HepG2 (cell line): ENCODE data around the gene SPAG7. TPM values are rescaled to one million over a fixed set of nuclear protein-coding genes. Genes with fewer than 3 reads are reported as not detected.

ENCODE experiments used
- ELF1 ChIP-seq: sonication (generic); formaldehyde crosslinking; IDR thresholded peaks from 2 replicates; pipeline ENCODE4 v1.4.0; 2020; ENCODE audit warnings: missing genetic modification reagents
- KAT8 ChIP-seq: IDR thresholded peaks from 2 replicates; pipeline ENCODE4 v1.6.1; 2016; ENCODE audit warnings: missing genetic modification reagents, missing compliant biosample characterization
- KLF11 ChIP-seq: IDR thresholded peaks from 2 replicates; pipeline ENCODE4 v1.6.1; 2016; ENCODE audit warnings: missing compliant biosample characterization
- ZBTB40 ChIP-seq, 2 experiments: fragments of 450-650 bp in 1 of 2; sonication (generic) in 1 of 2; formaldehyde crosslinking in 1 of 2; IDR thresholded peaks; 2 replicates each; pipeline versions ENCODE4 v1.6.1 to v1.8.0; 2016 to 2022; ENCODE audit warnings: antibody characterized with exemption in 1 of 2, mild to moderate bottlenecking in 1 of 2, missing genetic modification reagents in 1 of 2
- ZBTB43 ChIP-seq: sonication (generic); formaldehyde crosslinking; conservative IDR thresholded peaks from 2 replicates; pipeline ENCODE4 v1.4.0; 2020; ENCODE audit warnings: missing genetic modification reagents
- ZNF101 ChIP-seq: sonication (generic); formaldehyde crosslinking; IDR thresholded peaks from 2 replicates; pipeline ENCODE4 v1.4.0; 2020; ENCODE audit warnings: mild to moderate bottlenecking, low read depth, missing genetic modification reagents, borderline replicate concordance
- ZNF12 ChIP-seq: sonication (generic); formaldehyde crosslinking; IDR thresholded peaks from 2 replicates; pipeline ENCODE4 v1.5.0; 2020; ENCODE audit warnings: missing genetic modification reagents
- ZNF326 ChIP-seq: sonication (generic); formaldehyde crosslinking; IDR thresholded peaks from 2 replicates; pipeline ENCODE4 v1.4.0; 2020; ENCODE audit warnings: missing genetic modification reagents, borderline replicate concordance
- ZNF501 ChIP-seq: sonication (generic); formaldehyde crosslinking; IDR thresholded peaks from 2 replicates; pipeline ENCODE4 v1.5.1; 2020; ENCODE audit warnings: mild to moderate bottlenecking, moderate library complexity, missing genetic modification reagents
- ZNF597 ChIP-seq: sonication (generic); formaldehyde crosslinking; IDR thresholded peaks from 2 replicates; pipeline ENCODE4 v1.5.0; 2020; ENCODE audit warnings: missing genetic modification reagents
- ZNF687 ChIP-seq: sonication (generic); formaldehyde crosslinking; IDR thresholded peaks from 2 replicates; pipeline ENCODE4 v1.5.1; 2020; ENCODE audit warnings: mild to moderate bottlenecking, missing genetic modification reagents, moderate library complexity
- ZNF781 ChIP-seq: sonication (generic); formaldehyde crosslinking; IDR thresholded peaks from 2 replicates; pipeline ENCODE4 v1.5.1; 2020; ENCODE audit warnings: borderline replicate concordance, mild to moderate bottlenecking, missing genetic modification reagents; ENCODE audit errors: not compliant biosample characterization
- polyA plus RNA-seq, 8 experiments: library from polyadenylated mRNA; depleted of rRNA in 3 of 8; stranded (reverse) in 7 of 8; unstranded in 1 of 8; fragments of >200 nt; fragmentation: Illumina TruSeq in 4 of 8; extraction: Trizol in 4 of 8; gene quantifications; 2 replicates each; pipeline versions ENCODE4 v1.2.1 to v1.2.3, GENCODE V29; 2011 to 2016; ENCODE audit warnings: low read depth in 4 of 8, missing spikeins in 1 of 8, mixed read lengths in 1 of 8; ENCODE audit not compliant: insufficient read depth in 1 of 8
- total RNA-seq, 5 experiments: library from RNA; depleted of rRNA; stranded (reverse); fragments of >200 nt; fragmentation: Illumina TruSeq; extraction: Trizol; gene quantifications; 2 replicates each; pipeline ENCODE4 v1.2.3, GENCODE V29; 2016; ENCODE audit warnings: low read depth in 1 of 5

The SPAG7 gene
- total and polyA plus RNA-seq, 2 of the 13 experiments (the other 11 are each of a cell fraction or from before 2014, with no cell fraction given), result 51.0 to 59.0 TPM

- TF ChIP-seq ZBTB43 (no peak), ZBTB40 (IDR thresholded peaks at IDR 0.05) (no peak), ZBTB40 (CRISPR knock-in tag; IDR thresholded peaks at IDR 0.05) (no peak), KAT8 (CRISPR knock-in tag) (0 out of 2 replicates have a peak, but pooled peaks have one; percentile 42), ELF1 (CRISPR knock-in tag) (peak; percentile 49; the same call in 1 of the 2 replicates), ZNF101 (CRISPR knock-in tag) (no peak), KLF11 (CRISPR knock-in tag) (no peak), ZNF501 (CRISPR knock-in tag) (peak; percentile 70; the same call in 1 of the 2 replicates), ZNF781 (peak; percentile 55), ZNF687 (CRISPR knock-in tag) (peak; percentile 85), ZNF12 (CRISPR knock-in tag) (no peak), ZNF597 (CRISPR knock-in tag) (no peak), ZNF326 (no peak)
Measured at GRCh38 chr17:4934173-4934979, 33.2 kb downstream of the SPAG7 start (continued).
